Esophagus muscularis mucosa (tissue), 3 donors: ENCODE measurements around the gene CLIP1.

Experiments used
- CTCF ChIP-seq, 3 experiments: fragments of 200-600 bp in 2 of 3; fragments of 450-650 bp in 1 of 3; sonication (generic) in 2 of 3; IDR thresholded peaks; one replicate each; pipeline ENCODE4 v1.5.1; 2017 to 2019; ENCODE audit warnings: antibody characterized with exemption in 3 of 3, mild to moderate bottlenecking in 2 of 3, moderate library complexity in 1 of 3
- POLR2AphosphoS5 ChIP-seq, 2 donors: sonication (generic); formaldehyde crosslinking; IDR thresholded peaks; one replicate each; pipeline ENCODE4 v1.6.1; 2017; ENCODE audit warnings: antibody characterized with exemption in 2 of 2

GRCh38 chr12:122454250-122454721, 31.8 kb upstream of the CLIP1 start:
- TF ChIP-seq POLR2AphosphoS5 (IDR thresholded peaks at IDR 0.05), result no peak
- TF ChIP-seq CTCF (IDR thresholded peaks at IDR 0.05), result no peak
